Measurements from ENCODE around the gene C16orf74.

Gene C16orf74

GRCh38 chr16:85677383-85677967 lies 73.4 kb downstream of the C16orf74 start:
- no peak overlapping the region for H3K27ac ChIP-seq (ENCODE audit: low read depth, low read length)
- no peaks in the 10 kb centered on the region for H3K4me1 ChIP-seq (ENCODE audit: control insufficient read depth, low read length)
- TF ChIP-seq CTCF (IDR thresholded peaks at IDR 0.05; ENCODE audit: low read depth, low read length, poor library complexity, severe bottlenecking), result no peak
- TF ChIP-seq EZH2phosphoT487 (IDR thresholded peaks at IDR 0.05; ENCODE audit: borderline replicate concordance, low read length), result no peak
- H3K36me3 ChIP-seq (ENCODE audit: control insufficient read depth, low read length), result peaks cover 94% of the 10 kb centered on the region
- H4K20me1 ChIP-seq (ENCODE audit: control insufficient read depth, insufficient read depth, low read depth, low read length), result peaks cover 10% of the 10 kb centered on the region; the same call in 1 of the 2 replicates
- peaks cover 7% of the 10 kb centered on the region; the same call in 1 of the 2 replicates for H3F3A ChIP-seq (ENCODE audit: control insufficient read depth, insufficient read depth)
- no peak overlapping the region for H3K4me3 ChIP-seq (ENCODE audit: low read length)
- H3K4me2 ChIP-seq (ENCODE audit: low read length), result no peak overlapping the region
- H3K9me3 ChIP-seq (ENCODE audit: control insufficient read depth, insufficient read depth, low read length), result no peaks in the 10 kb centered on the region
- no peaks in the 10 kb centered on the region for H3K27me3 ChIP-seq (ENCODE audit: control insufficient read depth, low read length)
- H3K79me2 ChIP-seq (ENCODE audit: control insufficient read depth, low read length), result peaks cover 16% of the 10 kb centered on the region
- no peaks in the 10 kb centered on the region for H3K9me2 ChIP-seq (replicated peaks; ENCODE audit: control insufficient read depth, low read length)

DNA sequence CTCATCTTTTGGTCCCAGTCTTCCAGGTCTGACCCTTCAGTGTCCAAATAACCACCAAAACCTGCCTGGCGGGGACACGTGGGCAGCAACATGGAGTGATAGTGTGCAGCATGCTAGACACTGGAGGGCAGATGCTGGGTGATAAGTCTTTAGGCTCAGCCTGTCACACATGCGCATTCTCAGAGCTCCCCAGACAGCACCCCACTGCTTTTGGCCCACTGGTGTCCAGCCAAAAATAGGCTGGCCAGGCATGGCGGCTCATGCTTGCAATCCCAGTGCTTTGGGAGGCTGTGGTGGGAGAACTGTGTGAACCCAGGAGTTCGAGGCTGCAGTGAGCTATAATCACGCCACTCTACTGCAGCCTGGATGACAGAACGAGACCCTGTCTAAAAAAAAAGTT lies 74.4 kb downstream of the C16orf74 start:
- Histone ChIP-seq H3K4me1 (ENCODE audit: control insufficient read depth, low read length) (no peaks in the 10 kb centered on the region), H3K27me3 (ENCODE audit: control insufficient read depth, low read length) (no peaks in the 10 kb centered on the region), H3K4me3 (ENCODE audit: low read length) (no peak overlapping the region), H3K9me2 (replicated peaks; ENCODE audit: control insufficient read depth, low read length) (no peaks in the 10 kb centered on the region), H3K36me3 (ENCODE audit: control insufficient read depth, low read length) (peaks cover 96% of the 10 kb centered on the region), H3F3A (ENCODE audit: control insufficient read depth, insufficient read depth) (peaks cover 4% of the 10 kb centered on the region; the same call in 1 of the 2 replicates), H3K79me2 (ENCODE audit: control insufficient read depth, low read length) (peaks cover 12% of the 10 kb centered on the region), H4K20me1 (ENCODE audit: control insufficient read depth, insufficient read depth, low read depth, low read length) (peaks cover 10% of the 10 kb centered on the region; the same call in 1 of the 2 replicates), H3K9me3 (ENCODE audit: control insufficient read depth, insufficient read depth, low read length) (no peaks in the 10 kb centered on the region), H3K4me2 (ENCODE audit: low read length) (no peak overlapping the region), H3K27ac (ENCODE audit: low read depth, low read length) (no peak overlapping the region)
- TF ChIP-seq CTCF (IDR thresholded peaks at IDR 0.05; ENCODE audit: low read depth, low read length, poor library complexity, severe bottlenecking) (no peak), EZH2phosphoT487 (IDR thresholded peaks at IDR 0.05; ENCODE audit: borderline replicate concordance, low read length) (no peak)

DNA sequence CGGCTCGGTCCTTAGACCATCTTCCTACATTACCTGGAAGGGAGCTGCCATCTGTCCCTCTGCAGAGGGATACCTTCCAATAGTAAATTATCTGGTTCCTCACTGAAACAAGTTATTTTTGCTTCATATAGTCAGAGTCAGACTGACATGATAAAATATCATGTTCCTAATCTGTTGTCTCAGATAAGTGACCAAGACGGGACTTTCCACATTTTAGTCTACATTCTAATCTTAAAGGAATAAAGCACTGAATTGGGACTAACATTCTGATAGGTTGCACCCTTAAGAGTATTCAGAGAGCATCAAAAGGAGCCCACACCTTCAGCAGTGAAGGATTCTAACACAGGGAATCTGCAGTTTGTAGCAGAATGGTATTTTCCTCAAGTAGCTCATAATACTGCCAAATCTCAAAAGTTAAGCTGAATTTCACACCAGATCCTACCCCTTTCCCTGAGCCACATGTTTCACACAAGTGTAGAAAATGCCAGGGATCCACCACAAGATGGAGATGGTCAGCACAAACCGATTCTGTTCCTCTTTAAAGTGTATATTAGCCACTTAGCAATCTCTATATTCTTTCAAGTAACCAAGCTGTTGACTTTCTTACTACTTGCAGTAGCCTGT lies 75.5 kb downstream of the C16orf74 start:
- Histone ChIP-seq H3K27ac (ENCODE audit: low read depth, low read length) (no peak overlapping the region), H4K20me1 (ENCODE audit: control insufficient read depth, insufficient read depth, low read depth, low read length) (0 out of 2 replicates have a peak, but pooled peaks cover 3% of the 10 kb centered on the region), H3F3A (ENCODE audit: control insufficient read depth, insufficient read depth) (peaks cover 4% of the 10 kb centered on the region; the same call in 1 of the 2 replicates), H3K9me2 (replicated peaks; ENCODE audit: control insufficient read depth, low read length) (no peaks in the 10 kb centered on the region), H3K27me3 (ENCODE audit: control insufficient read depth, low read length) (no peaks in the 10 kb centered on the region), H3K36me3 (ENCODE audit: control insufficient read depth, low read length) (peaks cover 94% of the 10 kb centered on the region), H3K4me3 (ENCODE audit: low read length) (no peak overlapping the region), H3K79me2 (ENCODE audit: control insufficient read depth, low read length) (peaks cover 6% of the 10 kb centered on the region; the same call in 1 of the 2 replicates), H3K4me1 (ENCODE audit: control insufficient read depth, low read length) (no peaks in the 10 kb centered on the region), H3K9me3 (ENCODE audit: control insufficient read depth, insufficient read depth, low read length) (no peaks in the 10 kb centered on the region), H3K4me2 (ENCODE audit: low read length) (no peak overlapping the region)
- TF ChIP-seq EZH2phosphoT487 (IDR thresholded peaks at IDR 0.05; ENCODE audit: borderline replicate concordance, low read length) (no peak), CTCF (IDR thresholded peaks at IDR 0.05; ENCODE audit: low read depth, low read length, poor library complexity, severe bottlenecking) (no peak)
